Measurements from ENCODE around the gene S100PBP.

- TF ChIP-seq CTCF (IDR thresholded peaks at IDR 0.05) (no peak), POLR2A (IDR thresholded peaks at IDR 0.05) (no peak)
These were observed 18.6 kb upstream of the S100PBP start for GRCh38 chr1:32798679-32799416.
